ENCODE data around the gene RAMP2. TPM values are rescaled to one million over a fixed set of nuclear protein-coding genes. Genes with fewer than 3 reads are reported as not detected.

RAMP2 gene
- total RNA-seq, 5 donors from 2014 or later (not counting 1 experiment from before 2014, with no cell fraction given): not detected

DNA sequence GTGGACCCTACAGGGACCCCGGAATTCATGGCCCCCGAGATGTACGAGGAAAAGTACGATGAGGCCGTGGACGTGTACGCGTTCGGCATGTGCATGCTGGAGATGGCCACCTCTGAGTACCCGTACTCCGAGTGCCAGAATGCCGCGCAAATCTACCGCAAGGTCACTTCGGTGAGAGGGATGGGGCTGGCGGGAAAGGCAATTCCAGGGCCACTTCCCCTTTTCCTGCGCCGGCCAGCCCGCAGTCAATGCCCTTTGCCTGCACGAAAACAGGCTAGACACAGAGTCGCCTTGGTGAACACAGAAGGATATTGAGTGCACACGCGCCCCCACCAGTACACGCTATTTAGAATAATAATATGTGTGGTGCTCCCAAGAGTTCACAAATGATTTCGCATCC lies 23.4 kb downstream of the RAMP2 start:
- Mint-ChIP-seq H3K4me1 (peaks cover 34 to 38% (median 37%) of the 10 kb centered on the region in 3 donors), H3K9me3 (no peaks in the 10 kb centered on the region), H3K27me3 (peaks cover 72 to 80% of the 10 kb centered on the region in 2 donors), H3K4me3 (peak overlapping the region in 1 of 3 donors; percentile 27), H3K27ac (no peak overlapping the region), H3K36me3 (peaks cover 5% of the 10 kb centered on the region)
- Histone ChIP-seq H3K9me3 (no peaks in the 10 kb centered on the region), H3K4me1 (ENCODE audit: control insufficient read depth in 1 of 2, extremely low read depth in 1 of 2, insufficient read depth in 2 of 2, low read length in 2 of 2) (peaks cover 0 to 39% of the 10 kb centered on the region in 2 experiments), H3K27me3 (replicated peaks in 1 of 2; ENCODE audit: control insufficient read depth in 2 of 2, extremely low read depth in 1 of 2, insufficient read depth in 2 of 2, low read length in 1 of 2) (peaks cover 19 to 87% of the 10 kb centered on the region in 2 experiments), H3K36me3 (ENCODE audit: control insufficient read depth in 2 of 2, extremely low read depth in 1 of 2, insufficient read depth in 1 of 2, low read length in 1 of 2) (peaks cover 4 to 5% of the 10 kb centered on the region in 2 donors), H3K27ac (ENCODE audit: low read length) (no peak overlapping the region), H3K4me3 (ENCODE audit: control insufficient read depth in 1 of 2, extremely low read depth in 1 of 2, low read length in 1 of 2) (no peak overlapping the region)
- ChIA-PET CTCF (no interaction called here), POLR2A (interaction anchor here in 1 of 2 donors (0.6 kb wide), 1 partner anchor 17 kb away, joined by 4 read pairs; no protein-coding TSS in a partner anchor)
- DNase-seq (no peak), ATAC-seq (replicated peaks in 1 of 4) (no peak)
- whole genome bisulfite sequencing (ENCODE audit: insufficient coverage): 10% methylated on average over 16 of the region's 25 CpGs

GRCh38 chr17:42784811-42785592 lies 24.0 kb downstream of the RAMP2 start:
- ChIA-PET CTCF (no interaction called here), POLR2A (no interaction called here)
- Histone ChIP-seq H3K9me3 (no peaks in the 10 kb centered on the region), H3K36me3 (ENCODE audit: control insufficient read depth in 2 of 2, extremely low read depth in 1 of 2, insufficient read depth in 1 of 2, low read length in 1 of 2) (no peaks in the 10 kb centered on the region), H3K27me3 (replicated peaks in 1 of 2; ENCODE audit: control insufficient read depth in 2 of 2, extremely low read depth in 1 of 2, insufficient read depth in 2 of 2, low read length in 1 of 2) (peaks cover 19 to 82% of the 10 kb centered on the region in 2 experiments), H3K4me3 (ENCODE audit: control insufficient read depth in 1 of 2, extremely low read depth in 1 of 2, low read length in 1 of 2) (no peak overlapping the region), H3K27ac (ENCODE audit: low read length) (no peak overlapping the region), H3K4me1 (ENCODE audit: control insufficient read depth in 1 of 2, extremely low read depth in 1 of 2, insufficient read depth in 2 of 2, low read length in 2 of 2) (peaks cover 0 to 36% of the 10 kb centered on the region in 2 experiments)
- peak in 2 of 4 experiments; percentile 33 to 34 for ATAC-seq (replicated peaks in 1 of 4)
- H3K4me3 Mint-ChIP-seq: peak overlapping the region in 2 of 3 donors; percentile 31 to 46
- no peak overlapping the region for H3K27ac Mint-ChIP-seq
- WGBS (ENCODE audit: insufficient coverage): 6% methylated on average over 44 of the region's 52 CpGs
- peaks cover 28 to 37% (median 32%) of the 10 kb centered on the region in 3 donors for H3K4me1 Mint-ChIP-seq
- H3K9me3 Mint-ChIP-seq: no peaks in the 10 kb centered on the region
- DNase-seq: no peak
- no peaks in the 10 kb centered on the region for H3K36me3 Mint-ChIP-seq
- H3K27me3 Mint-ChIP-seq: peaks cover 71 to 75% of the 10 kb centered on the region in 2 donors

DNA sequence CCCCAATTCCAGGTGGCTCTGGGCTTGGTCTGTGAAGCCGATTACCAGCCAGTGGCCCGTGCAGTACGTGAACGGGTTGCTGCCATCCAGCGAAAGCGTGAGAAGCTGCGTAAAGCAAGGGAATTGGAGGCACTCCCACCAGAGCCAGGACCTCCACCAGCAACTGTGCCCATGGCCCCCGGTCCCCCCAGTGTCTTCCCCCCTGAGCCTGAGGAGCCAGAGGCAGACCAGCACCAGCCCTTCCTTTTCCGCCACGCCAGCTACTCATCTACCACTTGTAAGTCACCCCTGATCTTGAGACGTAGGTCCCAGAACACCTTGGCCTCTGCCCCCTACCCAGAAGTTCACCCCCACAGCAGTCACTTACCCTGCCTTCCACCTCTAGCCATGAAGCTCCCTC lies 26.2 kb downstream of the RAMP2 start:
- Histone ChIP-seq H3K4me3 (ENCODE audit: control insufficient read depth in 1 of 2, extremely low read depth in 1 of 2, low read length in 1 of 2) (no peak overlapping the region), H3K27me3 (replicated peaks in 1 of 2; ENCODE audit: control insufficient read depth in 2 of 2, extremely low read depth in 1 of 2, insufficient read depth in 2 of 2, low read length in 1 of 2) (peaks cover 12 to 64% of the 10 kb centered on the region in 2 experiments), H3K36me3 (ENCODE audit: control insufficient read depth in 2 of 2, extremely low read depth in 1 of 2, insufficient read depth in 1 of 2, low read length in 1 of 2) (no peaks in the 10 kb centered on the region), H3K4me1 (ENCODE audit: control insufficient read depth in 1 of 2, extremely low read depth in 1 of 2, insufficient read depth in 2 of 2, low read length in 2 of 2) (peaks cover 0 to 23% of the 10 kb centered on the region in 2 experiments), H3K27ac (ENCODE audit: low read length) (no peak overlapping the region), H3K9me3 (no peaks in the 10 kb centered on the region)
- H3K4me3 Mint-ChIP-seq: no peak overlapping the region
- 89% methylated on average over 11 of the region's 11 CpGs for WGBS (ENCODE audit: insufficient coverage)
- ATAC-seq (replicated peaks in 1 of 4): no peak
- no peak for DNase-seq
- no peak overlapping the region for H3K27ac Mint-ChIP-seq
- H3K36me3 Mint-ChIP-seq: no peaks in the 10 kb centered on the region
- no peaks in the 10 kb centered on the region for H3K9me3 Mint-ChIP-seq
- H3K4me1 Mint-ChIP-seq: peaks cover 23 to 31% (median 26%) of the 10 kb centered on the region in 3 donors
- POLR2A ChIA-PET: interaction anchor here in 1 of 2 donors (0.5 kb wide), 1 partner anchor 24 kb away, joined by 9 read pairs; no protein-coding TSS in a partner anchor
- CTCF ChIA-PET: no interaction called here
- H3K27me3 Mint-ChIP-seq: peaks cover 65 to 69% of the 10 kb centered on the region in 2 donors

- Mint-ChIP-seq H3K9me3 (no peaks in the 10 kb centered on the region), H3K27ac (no peak overlapping the region), H3K4me3 (no peak overlapping the region), H3K36me3 (peaks cover 7% of the 10 kb centered on the region), H3K4me1 (peaks cover 4 to 11% (median 6%) of the 10 kb centered on the region in 3 donors), H3K27me3 (peaks cover 22 to 29% of the 10 kb centered on the region in 2 donors)
- CTCF ChIA-PET: interaction anchor here in 1 of 2 donors (0.7 kb wide), 1 partner anchor 280 kb away, joined by 4 read pairs; no protein-coding TSS in a partner anchor
- no CpG with 5 or more reads among the region's 2 CpGs for WGBS (ENCODE audit: insufficient coverage)
- POLR2A ChIA-PET: interaction anchor here (0.5 to 0.6 kb wide), 3 partner anchors 16 to 252 kb away, joined by 3 to 11 read pairs (median 5); no protein-coding TSS in a partner anchor
- Histone ChIP-seq H3K27ac (ENCODE audit: low read length) (no peak overlapping the region), H3K4me3 (ENCODE audit: control insufficient read depth in 1 of 2, extremely low read depth in 1 of 2, low read length in 1 of 2) (no peak overlapping the region), H3K4me1 (ENCODE audit: control insufficient read depth in 1 of 2, extremely low read depth in 1 of 2, insufficient read depth in 2 of 2, low read length in 2 of 2) (peaks cover 0 to 8% of the 10 kb centered on the region in 2 experiments), H3K36me3 (ENCODE audit: control insufficient read depth in 2 of 2, extremely low read depth in 1 of 2, insufficient read depth in 1 of 2, low read length in 1 of 2) (no peaks in the 10 kb centered on the region), H3K9me3 (no peaks in the 10 kb centered on the region), H3K27me3 (replicated peaks in 1 of 2; ENCODE audit: control insufficient read depth in 2 of 2, extremely low read depth in 1 of 2, insufficient read depth in 2 of 2, low read length in 1 of 2) (peaks cover 0 to 24% of the 10 kb centered on the region in 2 experiments)
- ATAC-seq (replicated peaks in 1 of 4): no peak
- no peak for DNase-seq
Observed at GRCh38 chr17:42791948-42792347, 30.9 kb downstream of the RAMP2 start.

DNA sequence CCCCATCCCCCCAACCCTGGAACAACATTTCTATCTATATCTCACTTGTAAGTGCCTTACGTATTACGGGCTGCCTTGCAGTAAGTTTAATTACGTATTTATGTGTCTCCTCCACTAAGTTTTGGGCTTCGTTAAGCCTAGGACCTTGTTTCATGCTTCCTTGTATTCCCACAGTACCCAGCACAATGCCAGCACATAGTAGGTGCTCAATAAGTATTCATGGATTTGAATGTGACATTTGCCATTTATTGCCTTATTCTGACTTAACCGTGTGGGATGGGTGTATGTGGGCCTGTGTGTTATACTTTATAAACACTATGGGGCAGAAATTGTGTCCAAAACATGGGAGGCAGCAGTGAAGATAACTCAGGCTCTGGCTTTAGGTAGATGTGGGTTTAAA lies 31.5 kb downstream of the RAMP2 start:
- peaks cover 16 to 23% of the 10 kb centered on the region in 2 donors for H3K27me3 Mint-ChIP-seq
- ChIA-PET POLR2A (interaction anchor here in 1 of 2 donors (0.5 kb wide), 1 partner anchor 16 kb away, joined by 11 read pairs; no protein-coding TSS in a partner anchor), CTCF (no interaction called here)
- H3K4me1 Mint-ChIP-seq: peaks cover 9 to 17% (median 9%) of the 10 kb centered on the region in 3 donors
- H3K27ac ChIP-seq (ENCODE audit: low read length): no peak overlapping the region
- peaks cover 0 to 18% of the 10 kb centered on the region in 2 experiments for H3K27me3 ChIP-seq (replicated peaks in 1 of 2; ENCODE audit: control insufficient read depth in 2 of 2, extremely low read depth in 1 of 2, insufficient read depth in 2 of 2, low read length in 1 of 2)
- WGBS (ENCODE audit: insufficient coverage): 92% methylated on average over 3 of the region's 5 CpGs
- no peaks in the 10 kb centered on the region for H3K36me3 ChIP-seq (ENCODE audit: control insufficient read depth in 2 of 2, extremely low read depth in 1 of 2, insufficient read depth in 1 of 2, low read length in 1 of 2)
- no peaks in the 10 kb centered on the region for H3K9me3 ChIP-seq
- H3K4me3 ChIP-seq (ENCODE audit: control insufficient read depth in 1 of 2, extremely low read depth in 1 of 2, low read length in 1 of 2): no peak overlapping the region
- ATAC-seq (replicated peaks in 1 of 4) (no peak), DNase-seq (no peak)
- H3K4me3 Mint-ChIP-seq: no peak overlapping the region
- no peaks in the 10 kb centered on the region for H3K9me3 Mint-ChIP-seq
- no peak overlapping the region for H3K27ac Mint-ChIP-seq
- H3K4me1 ChIP-seq (ENCODE audit: control insufficient read depth in 1 of 2, extremely low read depth in 1 of 2, insufficient read depth in 2 of 2, low read length in 2 of 2): peaks cover under 1 to 14% of the 10 kb centered on the region in 2 experiments
- peaks cover 7% of the 10 kb centered on the region for H3K36me3 Mint-ChIP-seq

DNA sequence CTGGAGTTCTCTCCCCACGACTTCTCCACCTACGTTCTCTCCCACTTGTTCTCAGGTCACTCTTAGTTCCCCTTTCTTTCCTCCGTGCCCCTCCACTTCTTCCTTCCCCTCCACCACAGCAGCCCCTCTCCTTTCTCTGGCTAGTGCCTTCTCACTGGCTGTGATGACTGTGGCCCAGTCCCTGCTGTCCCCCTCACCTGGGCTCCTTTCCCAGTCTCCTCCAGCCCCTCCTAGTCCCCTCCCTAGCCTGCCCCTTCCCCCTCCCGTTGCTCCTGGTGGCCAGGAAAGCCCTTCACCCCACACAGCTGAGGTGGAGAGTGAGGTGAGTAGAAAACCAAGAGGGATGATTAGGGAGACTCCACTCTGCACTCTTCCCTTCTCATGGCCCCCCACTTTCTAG lies 34.0 kb downstream of the RAMP2 start:
- ChIA-PET POLR2A (interaction anchor here in 1 of 2 donors (0.6 kb wide), 1 partner anchor 65 kb away, joined by 3 read pairs; no protein-coding TSS in a partner anchor), CTCF (no interaction called here)
- Histone ChIP-seq H3K4me1 (ENCODE audit: control insufficient read depth in 1 of 2, extremely low read depth in 1 of 2, insufficient read depth in 2 of 2, low read length in 2 of 2) (peaks cover 2 to 29% of the 10 kb centered on the region in 2 experiments), H3K9me3 (no peaks in the 10 kb centered on the region), H3K36me3 (ENCODE audit: control insufficient read depth in 2 of 2, extremely low read depth in 1 of 2, insufficient read depth in 1 of 2, low read length in 1 of 2) (no peaks in the 10 kb centered on the region), H3K4me3 (ENCODE audit: control insufficient read depth in 1 of 2, extremely low read depth in 1 of 2, low read length in 1 of 2) (no peak overlapping the region), H3K27ac (ENCODE audit: low read length) (no peak overlapping the region), H3K27me3 (replicated peaks in 1 of 2; ENCODE audit: control insufficient read depth in 2 of 2, extremely low read depth in 1 of 2, insufficient read depth in 2 of 2, low read length in 1 of 2) (peaks cover 0 to 3% of the 10 kb centered on the region in 2 experiments)
- H3K4me1 Mint-ChIP-seq: peaks cover 21 to 31% (median 25%) of the 10 kb centered on the region in 3 donors
- H3K36me3 Mint-ChIP-seq: peaks cover 7% of the 10 kb centered on the region
- no peak for DNase-seq
- no peak overlapping the region for H3K27ac Mint-ChIP-seq
- ATAC-seq (replicated peaks in 1 of 4): no peak
- peaks cover 2 to 3% of the 10 kb centered on the region in 2 donors for H3K27me3 Mint-ChIP-seq
- H3K4me3 Mint-ChIP-seq: no peak overlapping the region
- WGBS (ENCODE audit: insufficient coverage): 53% methylated on average over 3 of the region's 4 CpGs
- H3K9me3 Mint-ChIP-seq: no peaks in the 10 kb centered on the region
